HG03442 (cell line): ENCODE results near the gene LGALS14.

Source experiments
- ATAC-seq: cut with Tn5 transposase; IDR thresholded peaks from one replicate; pipeline ENCODE4 v1.9.1; 2021; ENCODE audit warnings: mild to moderate bottlenecking, moderate library complexity; ENCODE audit not compliant: unreplicated experiment

Gene LGALS14

DNA sequence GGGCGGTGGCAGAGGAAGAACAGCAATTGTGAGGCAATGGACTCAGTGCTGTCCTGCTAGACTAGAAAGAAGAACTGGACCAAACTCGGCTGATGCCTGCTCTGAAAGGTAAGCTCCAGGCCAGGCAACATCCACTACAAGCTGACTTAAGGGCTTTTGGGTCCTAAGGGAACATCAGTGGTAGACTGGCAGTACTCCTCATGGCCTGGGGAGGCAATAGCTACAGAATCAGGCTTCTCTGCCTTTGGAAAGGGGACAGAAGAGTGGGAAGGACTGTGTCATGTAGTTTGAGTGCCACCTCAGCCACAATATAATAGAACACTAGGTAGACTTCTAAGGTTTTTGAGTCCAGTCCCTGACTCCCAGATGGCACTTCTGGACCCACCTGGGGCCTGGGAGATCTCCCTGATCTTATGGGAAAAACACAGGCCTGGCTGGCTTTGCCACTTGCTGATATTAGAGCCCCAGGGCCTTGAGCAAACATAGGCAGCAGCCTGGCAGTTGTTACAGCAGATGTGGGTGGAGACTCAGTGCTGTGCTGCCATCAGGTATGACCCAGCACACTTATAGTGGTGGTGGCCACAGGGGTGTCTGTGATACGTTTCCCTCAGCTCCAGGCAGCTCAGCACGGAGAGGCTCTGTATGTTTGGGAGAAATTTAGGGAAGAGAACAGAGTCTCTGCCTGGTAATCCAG, 42.7 kb downstream of the LGALS14 start:
- no peak for ATAC-seq

DNA sequence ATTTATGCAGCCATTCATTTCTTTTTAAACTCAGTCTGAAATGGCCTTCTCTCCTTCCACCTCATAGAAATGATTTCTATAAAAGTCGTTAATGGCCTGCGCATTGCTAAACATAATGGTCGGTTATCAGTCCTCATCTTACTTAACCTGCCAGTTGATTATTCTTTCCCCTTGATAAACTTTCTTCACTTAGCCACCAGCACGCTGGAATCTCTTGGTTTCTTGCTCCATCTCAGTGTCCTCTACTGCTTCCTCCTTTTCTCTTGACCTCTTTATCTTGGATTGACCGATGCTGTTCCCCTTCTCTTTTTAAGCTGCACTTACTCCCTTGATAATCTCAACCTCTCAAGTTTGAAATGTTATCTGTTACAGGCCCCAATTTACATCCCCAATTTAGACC, 45.7 kb downstream of the LGALS14 start:
- ATAC-seq: no peak

DNA sequence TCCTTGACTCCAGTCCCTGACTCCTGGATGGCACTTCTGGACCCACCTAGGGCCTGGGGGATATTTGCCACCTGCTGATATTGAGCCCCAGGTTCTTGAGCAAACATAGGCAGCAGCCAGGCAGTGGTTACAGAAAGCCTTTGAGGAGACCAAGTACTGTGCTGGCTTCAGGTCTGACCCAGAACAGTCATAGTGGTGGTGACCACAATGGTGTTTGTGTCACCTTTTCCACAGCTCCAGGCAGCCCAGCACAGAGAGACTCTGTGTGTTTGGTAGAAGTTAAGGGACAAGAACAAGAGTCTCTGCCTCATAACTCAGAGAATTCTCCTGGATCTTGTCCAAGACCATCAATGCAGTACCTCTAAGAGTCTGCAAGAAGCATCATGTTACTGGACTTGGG, 48.1 kb downstream of the LGALS14 start:
- ATAC-seq: no peak

GRCh38 chr19:39752795-39753194, 48.5 kb downstream of the LGALS14 start:
- ATAC-seq: no peak

GRCh38 chr19:39754544-39754943, 50.3 kb downstream of the LGALS14 start:
- no peak for ATAC-seq

DNA sequence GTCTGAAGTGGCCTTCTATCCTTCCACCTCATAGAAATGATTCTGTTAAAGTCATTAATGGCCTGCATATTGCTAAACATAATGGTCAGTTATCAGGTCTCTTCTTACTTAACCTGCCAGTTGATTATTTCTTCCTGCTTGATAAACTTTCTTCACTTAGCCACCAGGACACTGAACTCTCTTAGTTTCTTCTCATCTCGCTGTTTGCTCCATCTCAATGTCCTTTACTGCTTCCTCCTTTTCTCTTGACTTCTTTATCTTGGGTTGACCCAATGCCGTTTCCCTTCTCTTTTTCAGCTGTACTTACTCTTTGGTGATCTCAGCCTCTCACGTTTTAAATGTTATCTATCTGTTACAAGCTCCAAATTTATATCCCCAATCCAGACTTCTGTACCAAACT, 50.7 kb downstream of the LGALS14 start:
- no peak for ATAC-seq
